ENCODE measurements around the gene SLC44A5.
"Not testable (repeated sequence)": the region's sequence is repeated elsewhere in the genome, so short reads cannot be mapped to it uniquely, and the experiment has no call there.

Gene SLC44A5

GRCh38 chr1:75611014-75611413, at the start of gene SLC44A5:
Gene SLC44A5, minus strand, starts transcription at chr1:75611114. Its CDS starts 69,667 bp downstream, at chr1:75541447.
- DNase-seq = no peak

GRCh38 chr1:75655931-75656330, 45.0 kb upstream of the SLC44A5 start:
- DNase-seq = no peak

- DNase-seq = not testable (repeated sequence)
Measured at GRCh38 chr1:75647183-75647582, 36.3 kb upstream of the SLC44A5 start.

GRCh38 chr1:75645153-75645552, 34.2 kb upstream of the SLC44A5 start:
- not testable (repeated sequence) for DNase-seq

GRCh38 chr1:75643460-75643859, 32.5 kb upstream of the SLC44A5 start:
- DNase-seq = no peak

- no peak for DNase-seq
Measured at GRCh38 chr1:75641325-75641724, 30.4 kb upstream of the SLC44A5 start.

GRCh38 chr1:75640137-75640536, 29.2 kb upstream of the SLC44A5 start:
- no peak for DNase-seq

- DNase-seq = peak; percentile 25
Measured at GRCh38 chr1:75632350-75632949, 21.5 kb upstream of the SLC44A5 start.

GRCh38 chr1:75630998-75631397, 20.1 kb upstream of the SLC44A5 start:
- DNase-seq = no peak

GRCh38 chr1:75630004-75630594, 19.2 kb upstream of the SLC44A5 start:
- no peak for DNase-seq

GRCh38 chr1:75625795-75626194, 14.9 kb upstream of the SLC44A5 start:
- no peak for DNase-seq

GRCh38 chr1:75618382-75618781, 7.5 kb upstream of the SLC44A5 start:
- DNase-seq = no peak

GRCh38 chr1:75616436-75617433, 5.8 kb upstream of the SLC44A5 start:
- no peak for DNase-seq

- DNase-seq = peak; percentile 1
Measured at GRCh38 chr1:75615613-75616435, 4.9 kb upstream of the SLC44A5 start.

GRCh38 chr1:75614399-75614756, 3.5 kb upstream of the SLC44A5 start:
- peak; percentile 63 for DNase-seq

- DNase-seq = peak; percentile 36
Measured at GRCh38 chr1:75613916-75614315, 3.0 kb upstream of the SLC44A5 start.

- DNase-seq = no peak
Measured at GRCh38 chr1:75612976-75613375, 2.1 kb upstream of the SLC44A5 start.

- no peak for DNase-seq
Measured at GRCh38 chr1:75602486-75602885, 8.4 kb downstream of the SLC44A5 start.

- DNase-seq = no peak
Measured at GRCh38 chr1:75600781-75601180, 10.1 kb downstream of the SLC44A5 start.

GRCh38 chr1:75594327-75594726, 16.6 kb downstream of the SLC44A5 start:
- DNase-seq = no peak

- DNase-seq = not testable (repeated sequence)
Measured at GRCh38 chr1:75593457-75593856, 17.5 kb downstream of the SLC44A5 start.

GRCh38 chr1:75589637-75590036, 21.3 kb downstream of the SLC44A5 start:
- DNase-seq = no peak
